Body of pancreas (tissue), 4 donors: ENCODE results near the gene ACSF2.

ENCODE experiments used
- CTCF ChIP-seq, 7 experiments: fragments of 450-650 bp in 4 of 7; fragments of 200-600 bp in 3 of 7; sonication (generic) in 3 of 7; IDR thresholded peaks; one replicate each; pipeline ENCODE4 v1.5.1; 2016 to 2019; ENCODE audit warnings: antibody characterized with exemption in 7 of 7
- POLR2A ChIP-seq, 3 donors: fragments of 450-650 bp; IDR thresholded peaks; one replicate each; pipeline ENCODE4 v1.6.1; 2016; ENCODE audit warnings: antibody characterized with exemption in 3 of 3, mild to moderate bottlenecking in 2 of 3

DNA sequence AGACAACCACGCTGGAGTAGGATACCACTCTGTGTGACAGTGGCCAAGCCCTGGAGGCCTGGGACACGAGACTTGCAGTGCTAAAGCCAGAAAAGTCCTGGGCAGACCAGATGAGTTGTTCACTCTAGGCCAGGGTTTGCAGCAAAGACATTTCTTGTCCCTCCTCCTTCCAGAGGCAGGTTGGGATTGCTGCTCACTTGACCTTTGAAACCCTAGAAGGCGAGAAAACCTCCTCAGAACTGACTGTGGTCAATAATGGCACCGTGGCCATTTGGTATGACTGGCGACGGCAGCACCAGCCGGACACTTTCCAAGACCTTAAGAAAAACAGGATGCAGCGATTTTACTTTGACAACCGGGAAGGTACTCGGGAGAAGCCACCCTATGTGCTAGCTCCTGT lies 96.7 kb downstream of the ACSF2 start:
- no peak for TF ChIP-seq CTCF (IDR thresholded peaks at IDR 0.05)
- no peak for TF ChIP-seq POLR2A (IDR thresholded peaks at IDR 0.05)
